Activated T-cell treated with anti-CD3 and anti-CD28 coated beads for 4 hours (primary cell): ENCODE measurements around the gene C10orf90.

Experiments used
- DNase-seq: peaks from one replicate; pipeline ENCODE4 v3.0.0-alpha.2; 2020

Gene C10orf90

DNA sequence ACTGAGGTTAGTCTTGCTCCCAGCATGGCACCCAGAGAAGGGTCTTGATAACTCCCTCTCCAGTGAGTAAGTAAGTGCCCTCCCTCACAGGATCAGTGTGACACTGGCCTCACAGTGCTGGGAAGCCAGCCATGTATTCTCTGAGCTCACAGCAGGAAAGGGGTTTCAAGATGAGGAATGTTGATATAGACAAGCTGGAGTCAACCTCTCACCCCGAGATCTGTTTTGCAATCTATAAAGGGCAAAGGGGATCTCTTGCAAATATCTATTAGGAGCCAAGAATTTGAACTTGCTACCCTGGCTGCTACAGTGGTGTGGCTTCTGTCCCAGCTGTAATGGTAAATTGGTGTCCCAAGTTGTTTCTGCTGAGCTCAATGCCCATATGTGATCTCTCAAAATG is 212.0 kb downstream of the C10orf90 start:
- no peak for DNase-seq

- DNase-seq = no peak
Observed at GRCh38 chr10:126456632-126457031, 213.9 kb downstream of the C10orf90 start.

GRCh38 chr10:126455766-126456405 is 214.6 kb downstream of the C10orf90 start:
- no peak for DNase-seq

DNA sequence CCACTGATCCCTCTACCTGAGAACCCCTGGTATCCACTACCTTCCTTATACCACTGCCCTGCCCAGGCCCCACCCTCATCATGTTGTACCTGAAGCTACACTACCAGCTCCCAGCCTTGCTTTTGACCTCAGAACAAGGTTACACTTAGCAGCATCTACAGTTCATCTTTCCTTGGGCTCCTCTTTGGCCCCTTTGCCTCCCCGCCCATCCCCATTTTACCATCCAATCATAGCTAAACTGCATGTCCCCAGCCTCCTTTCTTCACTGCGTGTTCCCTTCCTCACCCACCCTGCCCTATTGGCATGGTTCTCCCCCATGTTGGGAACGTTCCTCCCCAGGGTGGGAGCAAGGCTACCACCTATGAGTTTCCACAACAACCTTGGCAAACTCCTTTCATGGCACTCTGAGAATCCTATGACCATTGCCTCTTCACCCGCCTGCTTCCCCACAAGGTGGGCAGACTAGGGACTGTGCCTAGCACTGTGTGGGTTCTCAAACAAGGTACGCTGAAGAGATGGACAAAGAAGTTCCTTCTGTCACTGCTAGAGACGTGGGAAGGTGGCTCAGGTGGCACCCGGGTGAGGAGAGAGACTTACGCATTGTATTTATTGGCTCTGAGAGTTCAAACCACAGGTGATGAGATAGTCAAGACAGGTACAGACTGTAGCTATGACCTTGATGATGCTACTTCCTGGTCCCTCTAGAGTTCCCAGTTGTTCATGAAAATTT is 215.3 kb downstream of the C10orf90 start:
- DNase-seq = no peak

DNA sequence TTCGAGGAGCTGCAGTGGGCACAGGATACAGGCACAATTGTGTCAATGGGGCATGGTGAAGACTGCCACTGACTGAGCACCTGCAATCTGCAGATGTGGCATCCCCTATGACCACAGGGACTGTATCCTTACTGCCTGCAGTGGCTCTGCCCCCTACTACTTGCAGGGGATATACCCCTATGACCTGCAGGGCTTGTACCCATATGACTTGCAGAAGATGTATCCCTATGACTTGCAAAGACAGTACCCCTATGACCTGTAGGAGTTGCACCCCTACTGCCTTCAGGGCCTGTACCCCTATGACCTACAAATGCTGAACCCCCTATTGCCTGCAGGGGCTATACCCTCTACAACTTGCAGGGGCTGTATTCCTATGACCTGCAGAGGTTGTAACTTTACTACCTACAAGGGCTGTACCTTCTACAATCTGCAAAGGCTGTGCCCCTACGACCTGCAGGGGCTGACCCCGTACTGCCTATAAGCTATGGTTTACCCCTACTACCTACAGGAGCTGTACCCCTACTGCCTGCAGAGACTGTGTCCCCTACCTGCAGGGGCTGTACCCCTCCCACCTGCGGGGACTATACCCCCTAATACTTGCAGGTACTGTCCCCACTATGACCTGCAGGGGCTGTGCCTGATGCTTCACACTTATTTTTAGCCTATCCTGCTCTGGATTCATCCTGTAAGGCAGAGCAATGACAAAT is 216.3 kb downstream of the C10orf90 start:
- DNase-seq = no peak

- no peak for DNase-seq
Observed at GRCh38 chr10:126452245-126452644, 218.2 kb downstream of the C10orf90 start.

- no peak for DNase-seq
Observed at GRCh38 chr10:126448091-126448490, 222.4 kb downstream of the C10orf90 start.

DNA sequence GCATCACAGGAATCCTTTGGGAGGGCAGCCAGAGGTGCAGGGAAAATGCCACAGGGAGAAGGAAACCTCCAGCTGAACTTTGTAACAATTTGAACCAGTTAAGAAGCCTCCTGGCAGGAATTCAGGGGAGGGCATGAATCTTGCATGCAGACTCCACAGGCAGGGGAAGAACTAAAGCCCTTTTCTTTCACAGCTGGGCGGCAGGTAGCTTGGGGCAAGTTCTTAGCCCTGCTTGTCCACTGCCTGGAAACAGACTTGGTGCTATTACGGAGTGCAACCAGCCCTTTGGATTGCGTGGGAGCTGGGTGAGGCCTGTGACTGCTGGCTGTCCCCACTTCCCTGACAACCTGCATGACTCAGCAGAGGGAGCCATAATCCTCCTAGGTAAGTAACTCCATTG is 230.6 kb downstream of the C10orf90 start:
- no peak for DNase-seq

DNA sequence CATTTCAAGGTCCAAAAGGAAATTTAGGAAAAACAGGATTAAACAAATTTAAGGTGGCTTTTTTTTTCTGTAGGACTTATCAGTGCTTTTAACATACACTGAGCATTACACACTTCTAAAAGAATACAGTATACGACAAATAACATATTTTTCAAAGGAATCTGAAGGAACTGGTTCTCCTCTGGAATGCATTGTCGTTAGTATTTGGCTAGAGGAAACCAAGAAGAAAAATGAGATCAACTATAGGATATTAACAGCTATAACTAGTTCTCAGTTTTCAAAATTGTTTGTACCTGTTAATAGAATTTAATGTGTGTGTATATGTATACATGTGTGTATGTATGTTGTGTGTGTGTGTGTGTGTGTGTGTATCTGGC is 232.1 kb downstream of the C10orf90 start:
- DNase-seq = no peak

DNA sequence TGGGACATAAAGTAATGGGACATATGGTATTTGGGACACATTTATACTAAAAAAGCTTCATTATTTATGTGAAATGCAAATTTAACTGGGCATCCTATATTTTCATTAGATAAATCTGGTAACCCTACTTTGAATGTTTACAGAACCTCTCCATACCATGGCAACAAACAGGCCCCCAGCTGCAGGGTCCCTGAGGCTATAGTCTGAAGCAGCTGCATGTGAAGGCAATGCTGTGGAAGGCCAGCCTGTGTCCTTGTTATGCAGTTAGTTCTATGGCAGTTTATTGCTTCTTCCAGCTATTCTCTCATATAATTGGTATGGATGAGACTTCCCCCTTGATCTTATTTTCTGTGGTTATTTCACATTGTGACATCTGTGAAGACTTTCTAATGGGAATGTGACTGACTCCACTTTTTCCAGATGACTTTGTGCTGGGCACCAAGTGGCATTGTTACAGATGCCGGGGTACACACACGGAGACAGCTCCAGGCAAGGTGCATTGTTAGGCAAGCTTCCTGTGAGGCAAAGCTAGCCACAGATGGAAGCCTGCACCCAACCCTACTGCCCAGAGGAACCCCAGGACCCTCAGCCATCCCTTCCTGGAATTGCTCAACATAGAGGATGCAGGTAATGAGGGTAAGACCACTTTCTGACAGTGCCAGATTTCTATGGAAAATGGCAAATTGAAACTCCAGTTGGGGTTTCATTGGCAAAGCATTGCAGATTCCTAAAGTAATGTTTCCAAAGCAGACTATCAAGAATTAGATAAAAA is 232.7 kb downstream of the C10orf90 start:
- no peak for DNase-seq

- no peak for DNase-seq
Observed at GRCh38 chr10:126434235-126434634, 236.3 kb downstream of the C10orf90 start.

DNA sequence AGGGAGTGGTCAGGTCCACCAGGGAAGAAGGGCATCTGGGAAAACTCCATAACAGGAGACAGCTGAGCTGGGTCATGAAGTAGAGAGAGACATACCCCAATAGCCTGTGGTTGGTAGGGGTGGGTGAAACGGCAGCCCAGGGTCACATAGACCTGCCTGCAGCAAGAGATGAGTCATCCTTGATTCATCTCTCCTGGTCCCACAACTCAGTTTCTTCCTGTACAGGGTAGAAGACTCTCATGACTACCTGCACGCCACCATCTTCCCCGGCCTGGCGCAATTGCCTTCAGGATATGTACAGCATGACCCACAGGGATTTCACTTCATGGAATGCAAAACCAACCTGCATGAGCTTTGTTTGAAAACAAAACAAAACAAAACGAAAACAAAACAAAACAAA is 237.1 kb downstream of the C10orf90 start:
- no peak for DNase-seq

DNA sequence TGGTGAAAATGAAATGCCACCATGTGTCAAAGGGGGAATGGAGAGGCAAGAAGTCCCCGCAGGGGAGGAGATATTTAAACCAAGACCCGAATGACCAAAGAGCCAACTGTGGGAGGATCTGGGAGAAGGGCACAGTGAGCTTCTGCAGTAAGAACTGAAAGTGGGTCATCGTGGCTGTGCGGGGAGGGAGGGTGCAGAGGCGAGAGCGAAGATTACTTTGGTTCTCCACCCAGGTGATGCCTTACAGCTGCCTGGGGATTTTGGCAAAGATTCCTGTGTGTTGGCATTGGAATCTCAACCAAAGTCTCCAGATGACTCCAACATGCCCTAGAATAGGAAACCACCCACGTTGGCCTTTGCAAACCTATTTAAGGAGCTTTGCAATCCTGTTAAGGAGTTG is 238.0 kb downstream of the C10orf90 start:
- DNase-seq = no peak

DNA sequence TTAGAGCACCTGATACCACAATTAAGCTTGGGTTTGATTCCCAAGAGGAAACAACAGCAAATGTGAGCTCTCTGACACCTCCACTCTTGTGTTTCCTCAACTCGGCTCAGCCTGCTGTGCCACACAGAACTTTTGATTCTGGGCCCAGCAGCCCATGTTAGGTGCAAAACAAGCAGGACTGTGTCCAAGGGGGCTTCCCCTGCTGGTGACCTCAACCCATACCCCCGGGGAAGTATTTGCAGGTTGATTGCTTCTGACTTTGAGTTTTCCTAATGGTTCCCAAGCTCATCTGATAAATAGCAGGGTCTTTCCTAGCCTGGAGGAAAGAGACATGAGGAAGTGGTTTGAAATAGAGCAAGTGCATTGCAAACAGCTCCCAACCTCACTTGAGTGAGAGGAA is 238.7 kb downstream of the C10orf90 start:
- no peak for DNase-seq

DNA sequence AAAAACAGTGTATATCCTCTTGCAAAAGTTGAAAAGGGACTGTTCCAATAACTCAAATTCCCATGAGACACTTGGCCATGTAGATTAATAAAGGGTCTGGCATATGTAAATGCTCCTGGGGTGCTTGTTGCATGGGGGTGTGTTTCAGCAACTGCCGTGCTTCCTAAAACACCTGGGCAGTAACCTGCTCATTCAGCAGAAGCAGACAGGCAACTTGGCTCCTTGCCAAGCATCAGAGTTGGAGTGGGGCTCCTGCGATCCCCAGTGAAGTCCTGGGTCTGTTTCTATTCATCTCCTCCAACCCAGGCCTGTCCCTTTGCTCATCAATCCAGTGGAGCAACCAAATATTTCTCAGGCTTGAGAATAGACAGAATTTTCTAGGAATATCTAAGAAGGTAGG is 240.0 kb downstream of the C10orf90 start:
- no peak for DNase-seq

DNA sequence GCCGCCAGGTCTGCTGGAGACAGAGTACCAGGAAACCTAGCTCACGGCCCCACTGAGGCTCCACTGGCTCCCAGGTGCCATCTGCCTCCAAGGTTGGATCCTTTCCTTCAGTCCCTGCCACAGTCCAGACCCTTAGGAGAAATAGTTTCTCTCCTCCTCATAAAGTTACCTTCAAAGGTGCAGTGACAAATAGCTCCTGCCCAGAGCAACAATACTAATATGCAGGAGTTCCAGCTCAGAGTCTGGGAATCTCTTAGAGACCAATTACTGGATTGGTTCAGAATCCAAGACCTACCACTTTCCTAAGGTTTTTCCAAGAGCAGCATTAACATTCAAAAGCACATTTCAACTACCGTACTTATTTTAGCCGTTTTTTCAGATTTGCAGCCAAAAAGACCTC is 241.2 kb downstream of the C10orf90 start:
- DNase-seq = no peak

GRCh38 chr10:126425489-126426065 is 244.9 kb downstream of the C10orf90 start:
- DNase-seq = no peak

DNA sequence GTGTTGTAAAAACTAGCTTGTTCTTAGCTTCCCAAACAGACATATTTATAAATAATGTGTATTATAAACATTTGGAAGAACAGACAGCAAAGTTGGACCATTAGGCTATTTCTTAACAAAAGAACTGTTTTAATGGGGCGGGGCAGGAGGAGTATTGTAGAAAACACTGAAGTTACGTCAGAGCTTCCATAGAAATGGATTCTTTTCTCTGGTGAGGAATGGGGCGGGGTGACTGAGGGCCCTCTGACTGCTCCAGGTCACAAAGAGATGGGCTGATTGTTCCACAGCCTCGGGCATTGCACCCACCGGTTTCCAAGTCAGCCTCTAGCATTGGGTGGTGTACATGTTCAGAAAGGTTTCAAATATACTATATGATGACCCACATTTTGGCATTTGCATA is 245.5 kb downstream of the C10orf90 start:
- no peak for DNase-seq

DNA sequence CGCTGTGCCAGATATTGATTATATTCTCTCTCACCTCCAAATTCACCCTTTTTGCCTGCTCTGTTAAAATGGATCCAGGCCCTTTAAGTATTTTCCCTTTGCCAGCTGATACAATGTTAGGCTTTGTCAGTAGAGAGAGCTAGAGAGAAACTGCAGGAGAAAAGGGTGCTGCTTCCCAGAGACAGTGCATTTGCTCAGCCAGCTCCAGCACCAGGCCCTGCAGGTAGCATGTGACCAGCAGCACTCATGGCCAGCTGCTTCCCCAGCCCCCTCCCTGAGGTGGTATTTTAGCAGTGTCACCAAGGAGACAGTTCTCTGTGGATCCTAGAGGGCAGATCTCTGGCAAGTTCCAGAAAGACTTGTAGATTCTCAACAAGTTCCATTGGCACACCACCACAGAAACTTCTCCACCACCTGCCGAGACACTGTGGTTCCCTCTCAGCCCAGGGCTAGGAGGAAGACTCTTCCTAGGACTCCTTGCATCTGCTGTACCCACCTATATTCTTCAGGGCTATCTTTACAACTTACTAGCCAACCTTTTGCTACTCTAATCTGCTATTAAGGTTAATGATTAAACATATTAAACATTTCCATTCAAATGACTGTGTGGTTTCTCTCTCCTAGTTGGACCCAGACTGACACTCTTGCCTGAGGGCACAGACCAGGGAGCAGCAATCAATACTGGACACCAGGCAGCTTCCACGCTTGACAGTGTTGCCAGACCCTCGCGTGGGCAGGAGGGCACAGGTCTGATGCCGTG is 246.6 kb downstream of the C10orf90 start:
- no peak for DNase-seq

DNA sequence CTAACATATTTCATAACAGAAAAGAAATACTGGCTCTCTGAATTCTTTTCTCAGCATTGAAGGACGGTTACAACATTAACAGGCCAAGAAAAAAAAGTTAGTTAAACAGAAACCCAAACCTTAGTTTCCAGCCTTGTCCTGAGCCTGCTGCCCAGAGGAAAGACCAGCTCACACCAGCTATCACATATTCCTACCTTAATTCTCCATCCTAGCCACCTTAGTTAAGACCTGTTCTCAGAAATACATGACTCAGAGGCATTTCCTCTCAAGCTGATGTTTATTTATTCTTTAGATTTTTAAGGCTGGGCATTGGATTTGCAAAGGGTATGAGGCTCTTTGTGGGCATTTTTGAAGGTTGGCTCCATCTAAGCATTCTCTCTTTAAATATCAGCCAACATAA is 247.9 kb downstream of the C10orf90 start:
- DNase-seq = no peak

GRCh38 chr10:126421756-126422256 is 248.7 kb downstream of the C10orf90 start:
- no peak for DNase-seq
